Measurements from ENCODE around the gene COL1A1.
A peak's percentile ranks its signal among the peaks of the same experiment; 100 is the strongest.

The COL1A1 gene

GRCh38 chr17:50170662-50171370, 30.6 kb downstream of the COL1A1 start:
- no peak for DNase-seq

- no peak for DNase-seq
Observed at GRCh38 chr17:50169881-50170459, 31.5 kb downstream of the COL1A1 start.

DNA sequence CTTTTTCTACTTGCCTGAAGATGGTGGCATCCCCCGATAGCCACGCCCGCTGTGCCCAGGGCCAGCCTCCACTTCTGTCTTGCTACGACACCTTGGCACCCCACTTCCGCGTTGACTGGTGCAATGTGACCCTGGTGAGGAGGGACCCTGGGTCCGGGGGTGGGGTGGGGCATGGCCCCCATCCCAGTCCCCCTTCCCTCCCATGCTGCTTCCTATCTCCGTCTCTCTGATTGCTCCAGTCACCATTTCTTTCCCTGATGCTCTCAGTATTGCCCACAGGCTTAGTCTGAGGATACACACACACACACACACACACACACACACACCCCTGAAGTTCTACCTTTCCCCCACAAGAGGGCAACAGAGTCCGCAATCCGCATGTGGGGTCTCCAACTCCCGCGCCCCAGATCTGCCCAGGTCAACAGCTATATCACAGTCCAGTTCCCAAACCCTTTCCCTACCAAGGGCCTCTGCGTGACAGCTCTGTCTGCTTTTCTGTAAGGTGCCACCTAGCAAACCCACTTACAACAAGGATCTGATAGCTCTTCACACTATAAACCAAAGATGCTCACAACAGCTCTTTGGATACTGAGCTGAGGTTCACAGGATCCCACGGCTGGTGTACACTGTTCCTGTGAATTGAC, 32.2 kb downstream of the COL1A1 start:
- DNase-seq: peak; percentile 59

- no peak for DNase-seq
Observed at GRCh38 chr17:50168319-50168718, 33.1 kb downstream of the COL1A1 start.

DNA sequence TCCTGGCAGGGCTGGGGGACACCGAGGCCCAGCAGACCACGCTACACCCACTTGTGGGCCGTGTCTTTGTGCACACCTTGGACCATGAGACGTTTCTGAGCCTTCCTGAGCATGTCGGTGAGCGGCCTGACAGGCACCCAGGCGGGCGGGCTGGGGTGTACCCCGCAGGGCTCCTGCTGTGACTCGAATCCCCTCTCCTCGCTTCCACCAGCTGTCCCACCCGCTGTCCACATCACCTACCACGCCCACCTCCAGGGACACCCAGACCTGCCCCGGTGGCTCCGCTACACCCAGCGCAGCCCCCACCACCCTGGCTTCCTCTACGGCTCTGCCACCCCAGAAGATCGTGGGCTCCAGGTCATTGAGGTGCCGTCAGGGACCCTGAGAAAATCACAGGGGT, 34.1 kb downstream of the COL1A1 start:
- no peak for DNase-seq

DNA sequence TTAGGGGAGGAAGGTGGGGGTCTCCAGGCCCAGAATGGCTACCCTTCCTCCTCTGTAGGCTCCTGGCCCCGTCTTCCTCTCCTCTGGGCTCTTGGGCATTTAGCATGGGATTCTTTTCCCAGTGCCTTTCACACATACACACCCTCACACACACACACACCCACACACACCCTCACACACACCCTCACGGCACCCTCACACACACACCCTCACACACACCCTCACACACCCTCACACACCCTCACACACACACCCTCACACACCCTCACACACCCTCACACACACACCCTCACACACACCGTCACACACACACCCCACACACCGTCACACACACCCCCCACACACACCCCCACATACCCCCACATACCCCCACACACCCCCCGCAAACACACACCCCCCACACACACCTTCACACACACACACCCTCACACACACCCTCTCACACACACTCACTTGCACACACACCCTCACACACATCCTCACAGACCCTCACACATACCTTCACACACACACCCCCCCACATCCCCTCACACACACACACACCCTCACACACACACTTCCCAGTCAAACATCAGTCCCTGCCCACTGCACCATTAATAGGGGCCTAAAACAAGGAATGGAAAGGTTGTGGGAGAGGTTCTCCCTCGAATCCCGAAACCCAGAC, 34.8 kb downstream of the COL1A1 start:
- no peak for DNase-seq

- no peak for DNase-seq
Observed at GRCh38 chr17:50165867-50166517, 35.4 kb downstream of the COL1A1 start, which contains the start of gene SGCA. Gene SGCA (plus strand): TSS chr17:50166005. CDS start chr17:50166041, 36 bp downstream.

DNA sequence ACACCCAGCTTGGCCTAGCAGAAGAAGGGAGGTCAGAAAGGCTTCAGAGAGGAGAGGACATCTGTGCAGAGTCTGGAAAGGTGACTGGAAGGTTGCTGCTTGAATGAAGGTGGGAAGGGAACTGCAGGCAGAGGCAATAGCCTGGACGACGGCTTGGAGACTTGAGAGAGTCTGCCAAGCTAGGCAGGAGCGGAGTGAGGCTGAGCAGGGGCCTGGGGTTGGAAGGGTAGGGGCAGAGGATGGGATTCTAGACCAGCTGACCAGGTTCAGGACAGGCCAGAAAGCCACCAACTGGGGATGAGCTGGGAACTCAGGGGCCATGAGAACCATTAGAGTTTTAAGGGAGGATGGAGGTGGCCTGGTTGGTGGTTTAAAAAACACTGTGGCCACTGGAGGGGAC, 36.0 kb downstream of the COL1A1 start:
- DNase-seq: no peak

GRCh38 chr17:50165066-50165465, 36.4 kb downstream of the COL1A1 start:
- no peak for DNase-seq

GRCh38 chr17:50164697-50164988, 36.8 kb downstream of the COL1A1 start:
- no peak for DNase-seq

GRCh38 chr17:50163843-50164696, 37.4 kb downstream of the COL1A1 start:
- DNase-seq: no peak

DNA sequence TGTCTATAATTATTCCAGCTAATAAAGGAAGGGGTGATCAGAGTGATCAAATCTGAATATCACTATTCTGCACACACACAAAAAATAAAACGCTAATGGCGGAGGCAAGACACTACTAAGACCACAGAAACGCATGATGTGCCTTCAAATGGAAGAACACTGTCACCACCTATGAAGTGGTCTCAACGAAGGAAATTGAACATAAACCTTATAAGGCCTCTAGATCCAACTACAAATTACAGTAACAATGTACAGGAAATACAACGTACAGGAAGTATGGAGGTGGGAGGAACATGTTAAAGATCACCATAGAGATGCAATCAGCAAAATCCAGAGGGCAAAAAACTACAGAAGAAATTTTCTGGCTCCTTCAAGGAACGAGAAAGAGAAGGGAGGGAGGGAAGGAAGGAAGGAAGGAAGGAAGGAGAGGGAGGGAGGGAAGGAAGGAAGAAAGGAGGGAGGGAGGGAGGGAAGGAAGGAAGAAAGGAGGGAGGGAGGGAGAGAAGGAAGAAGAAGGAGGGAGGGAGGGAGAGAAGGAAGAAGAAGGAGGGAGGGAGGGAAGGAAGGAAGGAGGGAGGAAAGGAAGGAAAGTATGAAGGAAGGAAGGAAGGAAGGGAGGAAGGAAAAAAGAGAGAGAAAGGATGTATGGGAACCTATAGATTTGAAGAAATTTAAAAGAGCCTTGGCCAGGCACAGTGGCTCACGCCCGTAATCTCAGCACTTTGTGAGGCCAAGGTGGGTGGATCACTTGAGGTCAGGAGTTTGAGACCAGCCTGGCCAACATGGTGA, 38.8 kb downstream of the COL1A1 start:
- DNase-seq: no peak

- DNase-seq: no peak
Observed at GRCh38 chr17:50161911-50162288, 39.5 kb downstream of the COL1A1 start.

- peak; percentile 95 for DNase-seq
Observed at GRCh38 chr17:50161023-50161910, 40.2 kb downstream of the COL1A1 start.

DNA sequence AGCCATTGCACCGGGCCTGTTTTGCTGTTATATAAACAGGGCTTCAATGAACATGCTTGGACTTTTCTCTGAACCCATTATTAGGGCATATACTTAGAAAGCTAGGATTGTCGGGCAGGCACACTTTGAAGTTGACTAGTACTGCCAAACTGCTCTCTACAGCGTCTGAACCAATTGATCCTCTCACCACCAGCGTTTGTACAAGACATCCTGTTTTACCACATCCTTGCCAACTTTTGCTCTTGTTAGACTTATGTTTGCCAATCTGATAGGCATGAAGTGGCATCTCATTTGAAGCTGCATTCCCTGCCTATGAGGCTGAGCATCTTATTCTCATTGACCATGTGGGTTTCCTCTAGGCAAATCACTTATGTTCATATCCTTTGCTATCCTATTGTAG, 43.5 kb downstream of the COL1A1 start:
- DNase-seq: no peak

DNA sequence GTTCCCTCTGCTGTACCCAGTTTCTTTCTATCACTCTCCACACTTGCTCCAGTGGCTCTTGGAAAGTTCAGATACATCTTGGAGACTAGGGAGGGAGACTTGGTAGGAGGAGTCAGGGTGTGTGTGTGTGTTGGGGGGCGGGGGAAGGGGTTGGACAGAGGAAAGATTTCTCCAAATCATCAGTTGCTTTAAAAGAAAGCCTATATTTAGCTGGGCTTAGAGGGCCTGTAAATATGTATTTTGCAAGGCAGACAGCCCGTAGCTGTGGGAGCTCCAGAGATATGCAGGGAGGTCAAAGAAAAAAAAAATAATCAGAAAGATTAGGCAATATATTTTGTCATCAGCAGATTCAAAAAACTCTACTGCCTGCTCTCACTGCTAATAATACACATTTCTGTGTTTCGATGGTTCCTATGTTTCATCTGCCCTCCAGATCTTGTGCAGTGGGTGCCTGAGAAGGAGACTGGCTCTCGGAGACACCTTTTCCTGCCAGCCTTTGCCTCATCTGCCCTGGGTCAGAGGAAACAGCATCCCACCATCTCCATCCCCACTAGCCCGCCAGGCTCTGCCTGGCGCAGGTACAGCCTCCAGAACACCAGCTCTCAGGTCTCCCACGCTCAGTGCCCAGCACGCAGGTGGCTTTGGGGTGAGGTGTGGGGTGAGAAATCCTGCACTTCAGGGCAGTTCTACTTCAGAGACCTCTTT, 46.2 kb downstream of the COL1A1 start:
- DNase-seq: no peak

GRCh38 chr17:50154604-50155003, 46.8 kb downstream of the COL1A1 start:
- no peak for DNase-seq

DNA sequence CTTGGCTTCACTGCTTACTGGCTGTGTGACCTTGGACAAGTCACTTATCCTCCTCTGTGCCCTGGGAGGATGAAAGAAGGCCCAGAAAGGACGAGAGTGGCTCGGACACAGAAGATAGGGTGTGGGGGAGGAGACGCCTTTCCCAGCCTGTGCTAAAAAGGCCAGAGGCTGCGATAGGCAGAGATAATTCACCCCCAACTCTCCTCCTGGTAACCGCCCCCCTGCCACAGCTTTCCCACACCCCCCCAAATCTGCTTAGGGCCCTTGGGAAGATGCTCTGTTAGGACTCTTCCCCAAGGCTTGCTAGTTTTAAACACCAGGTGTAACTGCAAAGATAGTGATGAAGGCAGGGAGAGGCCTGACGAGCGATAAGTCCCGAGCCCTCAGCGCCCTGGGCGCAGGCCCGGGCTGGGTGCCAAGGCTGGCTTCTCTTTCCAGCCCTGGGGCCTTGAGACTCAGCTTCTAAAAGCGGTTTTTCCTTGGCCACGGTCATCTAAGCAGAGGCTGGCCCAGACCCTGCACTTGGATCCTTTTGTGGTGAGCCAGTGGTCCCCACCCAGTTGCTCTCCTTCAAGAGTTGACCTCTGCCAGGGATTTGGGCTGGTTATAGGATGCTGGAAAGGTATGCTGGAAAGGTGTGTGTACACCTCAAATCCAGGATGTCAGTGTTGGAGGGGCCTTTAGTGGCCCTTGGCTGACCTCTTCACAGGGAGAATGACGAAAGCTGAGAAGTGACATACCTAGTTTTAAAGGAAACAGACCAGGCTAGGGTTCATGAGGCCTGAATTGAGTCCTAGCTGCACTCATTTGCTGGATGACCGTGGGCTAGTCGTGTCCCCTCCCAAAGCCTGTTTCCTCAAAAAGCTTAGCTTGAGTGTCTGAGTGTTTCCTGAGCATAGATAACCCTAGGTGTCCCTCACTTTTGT, 47.5 kb downstream of the COL1A1 start:
- no peak for DNase-seq

- no peak for DNase-seq
Observed at GRCh38 chr17:50152736-50153135, 48.7 kb downstream of the COL1A1 start.
